ENCODE data around the gene ELL. TPM values are rescaled to one million over a fixed set of nuclear protein-coding genes. Genes with fewer than 3 reads are reported as not detected.

The ELL gene
- total and polyA plus RNA-seq, 9 of the 15 experiments (the other 6 are each of a cell fraction or from before 2014, with no cell fraction given) = 0.24 to 22.5 (median 4.1) TPM

- no TSS peak for BruUV-seq (replicated peaks)
- peak within 1 kb of the TSS; percentile 73 for H2AFZ ChIP-seq (ENCODE audit: low read depth, low read length)
- H3K27ac ChIP-seq (ENCODE audit: extremely low read depth, low read depth, low read length) = peak within 1 kb of the TSS; percentile 81
- TF ChIP-seq BCOR (IDR thresholded peaks at IDR 0.05) (peak; percentile 100), ZNF274 (IDR thresholded peaks at IDR 0.05; ENCODE audit: borderline replicate concordance, low read depth, low read length) (no peak), FOXJ2 (tag; IDR thresholded peaks at IDR 0.05) (no peak), ZBTB40 (IDR thresholded peaks at IDR 0.05) (peak; percentile 62; the same call in 1 of the 2 replicates), ZBTB40 (CRISPR knock-in tag; IDR thresholded peaks at IDR 0.05) (no peak), ETV5 (CRISPR knock-in tag; IDR thresholded peaks at IDR 0.05; ENCODE audit: low read depth) (peak; percentile 86), MCM7 (IDR thresholded peaks at IDR 0.05) (no peak), RB1 (IDR thresholded peaks at IDR 0.05; ENCODE audit: low read depth) (peak; percentile 54; the same call in 1 of the 2 replicates), ZBED1 (IDR thresholded peaks at IDR 0.05) (peak; percentile 95)
- TF ChIP-seq, protein P1, sequence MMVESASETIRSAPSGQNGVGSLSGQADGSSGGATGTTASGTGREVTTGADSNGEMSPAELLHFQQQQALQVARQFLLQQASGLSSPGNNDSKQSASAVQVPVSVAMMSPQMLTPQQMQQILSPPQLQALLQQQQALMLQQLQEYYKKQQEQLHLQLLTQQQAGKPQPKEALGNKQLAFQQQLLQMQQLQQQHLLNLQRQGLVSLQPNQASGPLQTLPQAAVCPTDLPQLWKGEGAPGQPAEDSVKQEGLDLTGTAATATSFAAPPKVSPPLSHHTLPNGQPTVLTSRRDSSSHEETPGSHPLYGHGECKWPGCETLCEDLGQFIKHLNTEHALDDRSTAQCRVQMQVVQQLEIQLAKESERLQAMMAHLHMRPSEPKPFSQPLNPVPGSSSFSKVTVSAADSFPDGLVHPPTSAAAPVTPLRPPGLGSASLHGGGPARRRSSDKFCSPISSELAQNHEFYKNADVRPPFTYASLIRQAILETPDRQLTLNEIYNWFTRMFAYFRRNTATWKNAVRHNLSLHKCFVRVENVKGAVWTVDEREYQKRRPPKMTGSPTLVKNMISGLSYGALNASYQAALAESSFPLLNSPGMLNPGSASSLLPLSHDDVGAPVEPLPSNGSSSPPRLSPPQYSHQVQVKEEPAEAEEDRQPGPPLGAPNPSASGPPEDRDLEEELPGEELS (CRISPR knock-in tag; IDR thresholded peaks at IDR 0.05; ENCODE audit: borderline replicate concordance) = 0 out of 2 replicates have a peak, but pooled peaks have one; percentile 17
Measured at GRCh38 chr19:18557411-18558201, 35.7 kb upstream of the ELL start, which contains the start of gene KXD1. KXD1 (plus strand) TSS chr19:18557870; CDS start chr19:18562057, 4,187 bp downstream.

More at GRCh38 chr19:18557411-18558201, 35.7 kb upstream of the ELL start, which contains the start of gene KXD1:
- POLR2A ChIA-PET = interaction anchor here (0.6 to 4.7 kb wide), 12 partner anchors 11 to 72 kb away, joined by 3 to 49 read pairs (median 4); partner anchors contain the start of genes FKBP8, REX1BD and UBA52
- Histone ChIP-seq H3K4me3 (peak within 1 kb of the TSS; percentile 77), H3K36me3 (ENCODE audit: control insufficient read depth, insufficient read depth, low read length) (peaks cover 27% of the 10 kb centered on the region; the same call in 2 of the 3 replicates), H3K9me1 (ENCODE audit: control insufficient read depth, insufficient read depth, low read length) (no peaks in the 10 kb centered on the region), H3K79me2 (ENCODE audit: control insufficient read depth, insufficient read depth, low read length) (peaks cover 44% of the 10 kb centered on the region), H3K9ac (ENCODE audit: insufficient read depth in 1 of 2, low read depth in 2 of 2, low read length in 2 of 2) (peak within 1 kb of the TSS; percentile 78 to 97), H3K27me3 (ENCODE audit: control insufficient read depth in 2 of 2, insufficient read depth in 2 of 2, low read length in 2 of 2) (no peaks in the 10 kb centered on the region), H3K9me3 (replicated peaks; ENCODE audit: control insufficient read depth, insufficient read depth, low read depth, low read length) (no peaks in the 10 kb centered on the region), H3K4me1 (replicated peaks in 1 of 2; ENCODE audit: control insufficient read depth in 2 of 2, insufficient read depth in 2 of 2, low read length in 2 of 2) (peaks cover 8 to 23% of the 10 kb centered on the region in 2 experiments; a peak in 4 of 5 replicates), H4K20me1 (replicated peaks; ENCODE audit: control insufficient read depth, insufficient read depth, low read length) (no peaks in the 10 kb centered on the region), H3K4me2 (ENCODE audit: insufficient read depth, low read length) (peak within 1 kb of the TSS; percentile 96)
- intact Hi-C loops (cut with micrococcal nuclease) = loop anchor here (1.0 to 5.0 kb wide), 3 partner anchors 13 to 35 kb away; partner anchors contain the start of gene ELL
- in situ Hi-C loops (cut with MboI) = no loop called here
- CTCF ChIA-PET (ENCODE audit: low intra/inter-chr PET ratio) = no interaction called here
- peak; percentile 100 for FAIRE-seq
- peak; percentile 98 for ATAC-seq
- peak; percentile 87 to 100 (median 95) for DNase-seq (ENCODE audit: extremely low read depth in 1 of 4, low spot score in 3 of 4)
- WGBS (ENCODE audit: insufficient coverage, low coverage, missing lambda C conversion rate) = under 1% methylated on average over 43 of the region's 58 CpGs
